IMR-90 (cell line): ENCODE results near the gene ARHGEF33. TPM values are rescaled to one million over a fixed set of nuclear protein-coding genes. Genes with fewer than 3 reads are reported as not detected.

ENCODE experiments used
- ATAC-seq: fragments of 200-7000 bp; cut with Tn5 transposase; 2 replicates; pipeline ENCODE4 v1.9.1; 2020; ENCODE audit warnings: low read depth, mild to moderate bottlenecking, moderate library complexity
- BruUV-seq: library from RNA; stranded (reverse); fragments of 400-500 nt; replicated peaks from 2 replicates; lab custom pipeline; 2021; lab: Mats Ljungman, UMichigan
- CTCF ChIA-PET: fragments of 300-600 bp; formaldehyde crosslinking; extraction: SDS; loops from one replicate; lab custom pipeline; 2021; ENCODE audit warnings: antibody characterized with exemption; lab: Yijun Ruan, JAX
- POLR2A ChIA-PET: fragments of 300-600 bp; sonication (Branson Sonifier 250); formaldehyde crosslinking; loops from one replicate; lab custom pipeline; 2022; ENCODE audit warnings: antibody characterized with exemption; ENCODE audit not compliant: unreplicated experiment; lab: Charles Lee
- DNase-seq: peaks from one replicate; pipeline ENCODE4 v3.0.0; 2013
- H2AFZ ChIP-seq: replicated peaks from 2 replicates; pipeline ENCODE3; 2013; ENCODE audit warnings: low read length, mild to moderate bottlenecking; ENCODE audit not compliant: poor library complexity
- H2AK5ac ChIP-seq: 2 replicates; pipeline ENCODE4 v1.6.1; 2013; ENCODE audit warnings: low read depth, low read length, inconsistent platforms
- H2AK9ac ChIP-seq: replicated peaks from 2 replicates; pipeline ENCODE3; 2013; ENCODE audit warnings: mild to moderate bottlenecking, low read depth, low read length, moderate library complexity; ENCODE audit not compliant: poor library complexity
- H2BK120ac ChIP-seq: 2 replicates; pipeline ENCODE4 v1.6.1; 2013; ENCODE audit warnings: low read depth, low read length, inconsistent platforms
- H2BK15ac ChIP-seq: 3 replicates; pipeline ENCODE4 v1.6.1; 2013; ENCODE audit warnings: low read depth, low read length, inconsistent platforms
- H2BK20ac ChIP-seq: 2 replicates; pipeline ENCODE4 v1.6.1; 2013; ENCODE audit warnings: low read depth, mild to moderate bottlenecking, inconsistent platforms, low read length, moderate library complexity
- H2BK5ac ChIP-seq: 2 replicates; pipeline ENCODE4 v1.6.1; 2013; ENCODE audit warnings: mild to moderate bottlenecking, low read depth, low read length, inconsistent platforms; ENCODE audit not compliant: poor library complexity, severe bottlenecking
- H3K14ac ChIP-seq: replicated peaks from 2 replicates; pipeline ENCODE4 v1.6.1; 2013; ENCODE audit warnings: low read depth, low read length, inconsistent platforms
- H3K18ac ChIP-seq: 2 replicates; pipeline ENCODE4 v1.6.1; 2013; ENCODE audit warnings: low read depth, low read length, control low read depth
- H3K23ac ChIP-seq: 2 replicates; pipeline ENCODE4 v1.6.1; 2013; ENCODE audit warnings: low read depth, low read length, inconsistent platforms
- H3K27ac ChIP-seq: 2 replicates; pipeline ENCODE4 v1.5.1; 2013; ENCODE audit warnings: mild to moderate bottlenecking, control low read depth, low read length; ENCODE audit not compliant: insufficient read depth
- H3K27me3 ChIP-seq: 2 replicates; pipeline ENCODE4 v1.6.1; 2013; ENCODE audit warnings: low read length; ENCODE audit not compliant: control insufficient read depth, insufficient read depth
- H3K36me3 ChIP-seq: 2 replicates; pipeline ENCODE4 v1.6.1; 2013; ENCODE audit warnings: low read length, mixed read lengths; ENCODE audit not compliant: control insufficient read depth, insufficient read depth
- H3K4ac ChIP-seq: 2 replicates; pipeline ENCODE4 v1.6.1; 2013; ENCODE audit warnings: low read depth, low read length, inconsistent platforms
- H3K4me1 ChIP-seq: 2 replicates; pipeline ENCODE4 v1.6.1; 2013; ENCODE audit warnings: low read length, mixed read lengths; ENCODE audit not compliant: control insufficient read depth, insufficient read depth
- H3K4me2 ChIP-seq: 2 replicates; pipeline ENCODE4 v1.6.1; 2013; ENCODE audit warnings: low read depth, mild to moderate bottlenecking, control low read depth, low read length, moderate library complexity
- H3K4me3 ChIP-seq: 2 replicates; pipeline ENCODE4 v1.5.1; 2013; ENCODE audit warnings: low read depth, mild to moderate bottlenecking, control low read depth, low read length, moderate library complexity; ENCODE audit not compliant: insufficient read depth
- H3K56ac ChIP-seq: 2 replicates; pipeline ENCODE4 v1.6.1; 2013; ENCODE audit warnings: low read length, inconsistent platforms; ENCODE audit not compliant: insufficient read depth; ENCODE audit errors: extremely low read depth
- H3K79me1 ChIP-seq, 2 experiments: 2 replicates each; pipeline ENCODE4 v1.6.1; 2013; ENCODE audit warnings: low read length in 2 of 2, inconsistent platforms in 1 of 2, low read depth in 1 of 2
- H3K9ac ChIP-seq: 2 replicates; pipeline ENCODE4 v1.6.1; 2013; ENCODE audit warnings: low read depth, low read length, control low read depth
- H3K9me1 ChIP-seq: 2 replicates; pipeline ENCODE4 v1.6.1; 2013; ENCODE audit warnings: low read length, inconsistent platforms; ENCODE audit not compliant: insufficient read depth
- H3K9me3 ChIP-seq: 2 replicates; pipeline ENCODE4 v1.6.1; 2013; ENCODE audit warnings: low read length; ENCODE audit not compliant: control insufficient read depth, insufficient read depth
- H4K20me1 ChIP-seq: 2 replicates; pipeline ENCODE4 v1.6.1; 2013; ENCODE audit warnings: low read length, inconsistent platforms; ENCODE audit not compliant: insufficient read depth
- H4K5ac ChIP-seq: 2 replicates; pipeline ENCODE4 v1.6.1; 2013; ENCODE audit warnings: mild to moderate bottlenecking, low read depth, low read length, control low read depth
- H4K8ac ChIP-seq, 2 experiments: 2 replicates each; pipeline ENCODE4 v1.6.1; 2013; ENCODE audit warnings: low read depth in 2 of 2, low read length in 2 of 2, control low read depth in 1 of 2, inconsistent platforms in 1 of 2
- H4K91ac ChIP-seq: 2 replicates; pipeline ENCODE4 v1.6.1; 2013; ENCODE audit warnings: low read depth, low read length, inconsistent platforms; ENCODE audit not compliant: insufficient read depth
- BHLHE40 ChIP-seq: fragments of 150-350 bp; IDR thresholded peaks from 2 replicates; pipeline ENCODE4 v1.6.1; 2016; ENCODE audit warnings: mild to moderate bottlenecking, low read depth, low read length
- CHD1 ChIP-seq: IDR thresholded peaks from 2 replicates; pipeline ENCODE4 v1.6.1; 2012; ENCODE audit warnings: low read depth, low read length, improper control_type of control experiment
- WGBS, 2 experiments: methylation state at CpG; one replicate each; pipeline versions ENCODE4 v1.1.5 to v1.1.7; 2013; ENCODE audit warnings: missing lambda C conversion rate in 2 of 2; ENCODE audit not compliant: insufficient read length in 1 of 2; ENCODE audit errors: extremely low coverage in 2 of 2; 5-methylcytosine and 5-hydroxymethylcytosine counted together
- dilution Hi-C: fragments of 300-500 bp; cut with HindIII; formaldehyde crosslinking; loops from one replicate; pipeline ENCODE4 v1.14.3; 2018; ENCODE audit warnings: low sequenced_read_pairs; ENCODE audit not compliant: unreplicated experiment
- in situ Hi-C: fragments of 300-500 bp; cut with MboI; formaldehyde crosslinking; loops from 3 replicates; pipeline ENCODE4 v1.14.3; 2019; ENCODE audit warnings: low sequenced_read_pairs, inconsistent platforms, mixed read lengths
- intact Hi-C: fragments of 100-400 bp; cut with micrococcal nuclease; formaldehyde crosslinking; loops from 2 replicates; pipeline ENCODE4 v1.10.0; 2022
- polyA plus RNA-seq, 3 experiments: library from polyadenylated mRNA; depleted of rRNA; stranded (reverse); fragments of >200 nt; gene quantifications; 2 replicates each; pipeline ENCODE4 v1.2.3, GENCODE V29; 2012; ENCODE audit warnings: low replicate concordance in 1 of 3
- total RNA-seq: library from RNA; depleted of rRNA; stranded (reverse); fragments of >200 nt; gene quantifications from 2 replicates; pipeline ENCODE4 v1.2.3, GENCODE V29; 2012

ARHGEF33 gene
- total and polyA plus RNA-seq, 2 of the 4 experiments (the other 2 are of a cell fraction): 0.18 to 0.21 TPM

- Histone ChIP-seq H3K4me3 (no peak overlapping the region), H3K36me3 (no peaks in the 10 kb centered on the region), H2BK15ac (no peak overlapping the region), H2AK9ac (no peak overlapping the region), H3K27me3 (no peaks in the 10 kb centered on the region), H3K9me1 (no peaks in the 10 kb centered on the region), H4K5ac (no peak overlapping the region), H3K56ac (no peak overlapping the region), H3K18ac (no peak overlapping the region), H4K91ac (no peak overlapping the region), H3K79me1 (no peaks in the 10 kb centered on the region), H2BK120ac (no peak overlapping the region), H4K8ac (no peak overlapping the region), H3K9me3 (no peaks in the 10 kb centered on the region), H3K14ac (no peak overlapping the region), H2BK5ac (no peak overlapping the region), H3K4ac (no peak overlapping the region), H3K4me1 (peaks cover 2% of the 10 kb centered on the region; the same call in 1 of the 2 replicates), H3K23ac (no peak overlapping the region), H2BK20ac (no peak overlapping the region), H3K4me2 (no peak overlapping the region), H4K20me1 (no peaks in the 10 kb centered on the region), H3K27ac (no peak overlapping the region), H2AK5ac (no peak overlapping the region), H2AFZ (no peak overlapping the region), H3K9ac (no peak overlapping the region)
- 80% methylated on average over 1 of the region's 4 CpGs; no CpG with 5 or more reads in 1 of the 2 experiments for WGBS, 2 experiments
- ChIA-PET POLR2A (no interaction called here), CTCF (no interaction called here)
- dilution Hi-C loops: no loop called here
- no TSS peak for BruUV-seq
- TF ChIP-seq CHD1 (no peak), BHLHE40 (no peak)
- intact Hi-C loops: no loop called here
- DNase-seq (no peak), ATAC-seq (no peak)
- in situ Hi-C loops: no loop called here
Measured at GRCh38 chr2:38971377-38971776, 81.7 kb downstream of the ARHGEF33 start.
